Measurements from ENCODE around the gene FGF5.

GRCh38 chr4:80268081-80268823, 1.8 kb downstream of the FGF5 start:
- TF ChIP-seq CTCF (IDR thresholded peaks at IDR 0.05) (no peak), EP300 (IDR thresholded peaks at IDR 0.05; ENCODE audit: low read depth) (no peak), POLR2AphosphoS5 (IDR thresholded peaks at IDR 0.05) (no peak), POLR2A (IDR thresholded peaks at IDR 0.05) (no peak)

All from transverse colon (tissue), 4 donors.